Stimulated activated CD8-positive, alpha-beta memory T cell treated with anti-CD3 and anti-CD28 coated beads, Interleukin-15, amount 100 ng/mL, for 4 hours (primary cell): ENCODE measurements around the gene SCAP.
"Not testable (repeated sequence)": the region's sequence is repeated elsewhere in the genome, so short reads cannot be mapped to it uniquely, and the experiment has no call there.

Source experiments
- DNase-seq, 2 donors: peaks; one replicate each; pipeline ENCODE4 v3.0.0-alpha.2; 2020; ENCODE audit warnings: low read depth in 2 of 2

SCAP gene

DNA sequence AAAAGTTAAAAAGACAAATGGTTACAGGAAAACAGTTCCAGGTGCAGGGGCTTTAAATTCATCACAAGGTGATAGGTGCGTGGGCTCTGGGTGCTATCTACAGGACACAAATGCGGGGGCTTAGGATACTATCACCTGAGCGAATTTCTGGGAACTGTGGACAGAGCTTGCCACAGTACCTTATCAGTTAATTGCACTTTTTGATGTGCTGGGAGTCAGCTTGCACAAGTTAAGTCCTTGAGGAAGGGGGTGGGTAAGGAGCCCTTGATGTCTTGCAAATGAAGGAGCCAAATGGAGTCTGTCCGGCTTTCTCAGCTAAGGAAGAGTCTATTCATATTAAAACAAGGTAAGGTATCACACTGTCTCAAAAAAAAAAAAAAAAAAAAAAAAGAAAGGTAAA, 6.0 kb upstream of the SCAP start:
- not testable (repeated sequence) for DNase-seq

DNA sequence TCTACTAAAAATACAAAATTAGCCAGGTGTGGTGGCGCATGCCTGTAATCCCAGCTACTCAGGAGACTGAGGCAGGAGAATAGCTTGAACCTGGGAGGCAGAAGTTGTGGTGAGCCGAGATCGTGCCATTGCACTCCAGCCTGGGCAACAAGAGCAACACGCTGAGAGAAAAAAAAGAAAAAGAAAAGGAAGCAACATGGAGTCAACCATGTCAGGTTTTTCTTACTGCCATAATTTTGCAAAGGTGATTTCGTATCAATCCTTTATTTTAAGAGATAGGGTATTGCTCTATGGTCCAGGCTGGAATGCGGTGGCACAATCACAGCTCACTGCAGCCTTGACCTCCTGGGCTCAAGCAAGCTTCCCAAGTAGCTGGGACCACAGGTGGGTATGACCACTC, 4.5 kb upstream of the SCAP start:
- DNase-seq = not testable (repeated sequence)

DNA sequence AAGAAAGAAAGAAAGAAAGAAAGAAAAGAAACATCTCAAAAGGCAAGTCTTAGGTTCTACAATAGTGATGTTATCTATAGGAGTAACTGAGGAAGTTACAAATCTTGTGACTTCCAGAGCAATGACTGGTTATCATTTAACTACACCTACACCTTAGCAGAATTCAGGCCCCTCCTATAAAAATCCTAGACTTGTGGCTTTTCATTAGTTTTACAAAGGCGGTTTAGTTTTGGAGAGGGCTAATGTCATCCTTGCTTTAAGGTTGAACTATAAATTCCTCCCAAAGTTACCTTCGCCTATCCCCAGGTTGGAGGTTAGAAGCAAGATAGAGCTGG, 4.1 kb upstream of the SCAP start:
- DNase-seq = no peak

DNA sequence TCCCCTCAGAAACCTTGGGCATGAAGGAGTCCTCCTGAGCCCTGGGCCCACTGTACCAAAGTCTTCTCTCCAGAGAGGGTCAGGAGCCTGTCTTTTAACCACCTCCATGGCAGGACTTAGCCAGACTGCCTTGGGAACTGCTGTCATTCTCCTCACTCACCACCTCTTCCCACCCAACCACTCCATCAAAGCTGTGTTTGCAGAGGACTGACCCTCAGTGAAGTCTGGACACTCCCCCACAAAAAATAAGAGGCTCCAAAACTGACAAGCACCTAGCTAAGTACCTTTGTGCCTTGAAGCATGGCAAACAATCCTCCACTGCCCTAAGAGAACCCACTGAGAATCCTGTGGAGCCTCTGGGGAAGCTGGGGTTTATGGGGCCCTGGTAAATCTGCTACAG, 2.3 kb upstream of the SCAP start:
- no peak for DNase-seq

DNA sequence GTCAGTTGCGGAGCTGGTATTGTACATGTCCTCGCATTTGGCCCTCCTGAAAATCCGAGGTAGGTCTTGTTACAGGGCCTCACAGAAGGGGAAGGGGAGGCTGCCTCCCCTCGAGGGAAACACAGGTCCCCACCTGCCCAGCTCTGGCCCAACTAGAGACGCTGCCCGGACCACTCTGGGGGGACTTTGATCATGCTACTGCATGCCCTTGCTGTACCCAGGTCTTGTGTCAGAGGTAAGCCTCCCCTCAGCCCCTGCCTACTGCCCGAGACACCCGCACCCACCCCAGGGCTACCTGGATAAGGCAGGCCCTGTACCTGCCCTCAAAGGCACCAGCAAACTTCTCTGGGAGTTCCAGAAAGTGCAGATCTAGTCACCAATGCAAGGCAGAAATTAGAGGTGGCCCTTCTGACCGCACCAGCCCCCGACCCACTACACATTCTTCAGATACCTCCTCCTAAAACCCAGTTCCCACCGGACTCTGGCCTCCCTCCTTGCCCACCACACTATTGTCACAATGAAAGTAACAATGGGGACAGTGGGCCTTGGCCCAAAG, 981 bp upstream of the SCAP start:
- no peak for DNase-seq

DNA sequence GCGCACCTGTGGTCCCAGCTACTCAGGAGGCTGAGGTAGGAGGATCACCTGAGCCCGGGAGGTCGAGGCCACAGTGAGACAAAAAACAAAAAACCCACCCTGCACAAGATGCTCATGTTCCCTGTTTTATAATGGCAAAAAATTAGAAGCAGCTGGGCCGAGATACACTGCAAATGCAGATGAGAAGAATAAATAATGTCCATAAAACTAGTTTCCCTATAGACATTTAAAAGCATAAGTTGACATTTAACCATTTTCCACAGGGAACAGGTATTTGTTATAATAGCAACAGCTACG, 537 bp upstream of the SCAP start:
- DNase-seq = no peak

DNA sequence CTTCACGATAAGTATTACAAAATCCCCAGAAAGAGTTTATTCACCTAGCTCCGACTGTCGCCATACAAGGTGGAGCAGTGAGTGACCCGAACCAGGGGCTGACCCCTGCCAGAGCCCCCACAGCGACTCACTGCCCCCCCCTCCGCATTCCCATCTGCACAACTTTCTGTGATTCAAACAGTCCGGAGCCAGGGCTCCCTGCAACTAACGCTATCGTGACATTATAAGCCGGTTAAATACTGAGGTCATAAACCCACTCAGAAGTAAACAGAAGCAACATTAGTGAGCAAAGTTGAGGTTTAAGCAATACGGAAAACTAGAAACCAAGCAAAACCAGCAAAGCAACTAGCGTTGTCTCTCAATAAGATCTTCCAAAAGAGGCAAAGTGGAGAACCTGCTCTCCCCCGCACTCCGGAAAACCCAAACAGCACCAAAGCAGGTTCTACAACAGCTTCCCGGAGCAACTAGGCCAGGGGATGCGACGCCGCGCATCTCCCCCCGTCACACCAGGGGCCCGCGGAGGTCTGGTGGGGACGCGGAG, 642 bp downstream of the SCAP start:
- peak in 1 of 2 donors; percentile 14 for DNase-seq

DNA sequence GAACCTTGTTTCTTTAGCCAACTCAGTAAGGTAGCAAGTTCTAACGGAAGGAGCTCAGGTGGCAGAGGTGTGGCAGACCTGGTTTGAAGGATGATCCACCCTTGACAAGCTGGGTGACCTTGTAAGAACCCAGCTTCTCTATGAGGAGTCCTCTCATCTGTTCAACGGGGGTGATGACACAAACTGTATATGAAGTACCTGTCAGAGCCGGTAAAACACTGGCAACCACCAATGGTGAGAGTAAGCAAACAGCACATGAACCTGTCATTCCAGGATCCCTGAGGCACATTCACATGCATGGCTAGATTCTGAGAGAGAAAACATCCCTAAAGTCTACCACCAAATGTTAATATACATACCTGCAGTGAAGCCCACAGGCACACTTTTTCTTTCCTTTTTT, 2.4 kb downstream of the SCAP start:
- no peak for DNase-seq

DNA sequence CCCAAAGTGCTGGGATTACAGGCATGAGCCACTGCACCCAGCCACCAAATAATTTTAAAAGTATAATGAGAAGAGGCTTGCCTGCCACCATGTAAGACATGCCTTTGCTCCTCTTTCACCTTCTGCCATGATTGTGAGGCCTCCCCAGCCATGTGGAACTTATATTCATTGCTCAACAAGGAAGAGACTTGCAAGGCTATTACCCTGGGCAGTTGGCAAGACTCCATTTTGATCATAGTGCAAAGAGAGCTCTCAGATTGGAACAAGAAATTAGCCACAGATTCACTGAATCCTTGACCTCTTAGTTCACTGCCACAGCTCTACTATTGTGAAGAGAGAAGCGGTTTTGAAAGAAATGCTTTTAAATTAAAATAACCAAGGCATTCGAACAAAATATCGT, 6.1 kb downstream of the SCAP start:
- no peak for DNase-seq

DNA sequence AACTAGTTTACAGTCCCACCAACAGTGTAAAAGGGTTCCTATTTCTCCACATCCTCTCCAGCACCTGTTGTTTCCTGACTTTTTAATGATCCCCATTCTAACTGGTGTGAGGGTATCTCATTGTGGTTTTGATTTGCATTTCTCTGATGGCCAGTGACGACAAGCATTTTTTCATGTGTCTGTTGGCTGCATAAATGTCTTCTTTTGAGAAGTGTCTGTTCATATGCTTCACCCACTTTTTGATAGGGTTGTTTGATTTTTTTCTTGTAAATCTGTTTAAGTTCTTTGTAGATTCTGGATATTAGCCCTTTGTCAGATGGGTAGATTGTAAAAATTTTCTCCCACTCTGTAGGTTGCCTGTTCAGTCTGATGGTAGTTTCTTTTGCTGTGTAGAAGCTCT, 7.4 kb downstream of the SCAP start:
- DNase-seq = not testable (repeated sequence)

DNA sequence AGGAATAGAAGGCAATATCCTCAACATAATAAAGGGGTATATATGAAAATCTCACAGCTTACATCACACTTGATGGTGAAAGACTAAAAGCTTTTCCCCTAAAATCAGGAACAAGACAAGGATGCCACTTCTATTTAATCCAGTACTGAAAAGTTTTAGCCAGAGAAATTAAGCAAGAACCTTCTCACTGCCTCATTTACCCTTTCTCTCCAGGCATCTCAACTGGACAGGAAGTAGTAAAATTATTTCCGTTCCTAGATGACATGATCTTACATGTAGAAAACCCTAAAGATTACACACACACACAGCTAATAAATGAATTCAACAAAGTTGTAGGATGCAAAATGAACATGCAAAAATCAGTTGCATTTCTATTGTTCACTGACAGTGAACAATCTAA, 11.2 kb downstream of the SCAP start:
- DNase-seq = no peak

DNA sequence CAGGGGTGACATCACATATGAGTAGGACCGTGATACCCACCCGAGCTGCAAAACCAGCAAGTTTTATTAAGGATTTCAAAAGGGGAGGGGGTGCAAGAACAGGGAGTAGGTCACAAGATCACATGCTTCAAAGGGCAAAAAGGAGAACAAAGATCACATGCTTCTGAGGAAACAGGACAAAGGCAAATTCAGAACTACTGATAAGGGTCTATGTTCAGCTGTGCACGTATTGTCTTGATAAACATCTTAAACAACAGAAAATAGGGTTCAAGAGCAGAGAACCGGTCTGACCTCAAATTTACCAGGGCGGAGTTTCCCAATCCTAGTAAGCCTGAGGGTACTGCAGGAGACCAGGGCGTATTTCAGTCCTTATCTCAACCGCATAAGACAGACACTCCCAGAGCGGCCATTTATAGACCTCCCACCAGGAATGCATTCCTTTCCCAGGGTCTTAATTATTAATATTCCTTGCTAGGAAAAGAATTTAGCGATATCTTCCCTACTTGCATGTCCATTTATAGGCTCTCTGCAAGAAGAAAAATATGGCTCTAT, 16.1 kb downstream of the SCAP start:
- not testable (repeated sequence) for DNase-seq

DNA sequence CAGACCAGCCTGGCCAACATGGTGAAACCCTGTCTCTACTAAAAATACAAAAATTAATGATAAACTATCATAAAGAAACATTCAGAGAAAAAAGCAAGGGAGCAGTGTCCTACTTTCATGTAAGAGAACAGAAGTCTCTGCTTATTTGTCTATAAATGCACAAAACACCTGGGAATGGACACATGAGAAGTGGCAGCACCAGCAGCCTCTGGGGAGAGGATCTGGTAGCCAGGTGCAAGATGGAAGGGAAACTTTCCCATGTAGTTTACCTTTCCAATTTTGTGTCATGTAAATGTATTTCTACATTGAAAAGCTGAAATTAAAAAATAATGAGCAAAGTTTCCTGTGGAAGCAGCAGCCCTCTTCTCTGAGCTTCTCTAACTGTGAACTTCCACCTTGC, 18.8 kb downstream of the SCAP start:
- no peak for DNase-seq

DNA sequence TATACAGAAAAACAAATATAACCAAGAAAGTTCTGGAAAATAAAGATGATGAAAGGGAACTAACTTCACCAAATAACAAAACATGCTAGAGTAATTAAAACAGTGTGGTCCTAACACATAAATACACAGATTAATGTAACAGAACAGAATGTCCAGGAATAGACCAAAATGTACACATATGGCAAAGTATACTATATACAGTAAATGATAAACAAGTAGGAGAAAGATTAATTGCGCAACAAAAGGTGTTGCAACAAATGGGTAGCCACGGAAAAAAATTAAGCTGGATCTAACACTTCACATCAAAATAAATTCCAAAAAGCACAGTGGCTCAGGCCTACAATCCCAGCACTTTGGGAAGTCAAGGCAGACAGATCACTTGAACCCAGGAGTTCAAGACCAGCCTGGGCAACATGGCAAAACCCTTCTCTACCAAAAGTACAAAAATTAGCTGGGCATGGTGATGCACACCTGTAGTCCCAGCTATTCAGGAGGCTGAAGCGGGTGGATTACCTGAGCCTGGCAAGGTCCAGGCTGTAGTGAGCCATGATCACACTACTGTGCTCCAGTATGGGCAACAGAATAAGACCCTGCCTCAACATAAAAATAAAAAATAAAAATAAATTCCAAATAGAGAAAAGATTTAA, 19.8 kb downstream of the SCAP start:
- DNase-seq = no peak

DNA sequence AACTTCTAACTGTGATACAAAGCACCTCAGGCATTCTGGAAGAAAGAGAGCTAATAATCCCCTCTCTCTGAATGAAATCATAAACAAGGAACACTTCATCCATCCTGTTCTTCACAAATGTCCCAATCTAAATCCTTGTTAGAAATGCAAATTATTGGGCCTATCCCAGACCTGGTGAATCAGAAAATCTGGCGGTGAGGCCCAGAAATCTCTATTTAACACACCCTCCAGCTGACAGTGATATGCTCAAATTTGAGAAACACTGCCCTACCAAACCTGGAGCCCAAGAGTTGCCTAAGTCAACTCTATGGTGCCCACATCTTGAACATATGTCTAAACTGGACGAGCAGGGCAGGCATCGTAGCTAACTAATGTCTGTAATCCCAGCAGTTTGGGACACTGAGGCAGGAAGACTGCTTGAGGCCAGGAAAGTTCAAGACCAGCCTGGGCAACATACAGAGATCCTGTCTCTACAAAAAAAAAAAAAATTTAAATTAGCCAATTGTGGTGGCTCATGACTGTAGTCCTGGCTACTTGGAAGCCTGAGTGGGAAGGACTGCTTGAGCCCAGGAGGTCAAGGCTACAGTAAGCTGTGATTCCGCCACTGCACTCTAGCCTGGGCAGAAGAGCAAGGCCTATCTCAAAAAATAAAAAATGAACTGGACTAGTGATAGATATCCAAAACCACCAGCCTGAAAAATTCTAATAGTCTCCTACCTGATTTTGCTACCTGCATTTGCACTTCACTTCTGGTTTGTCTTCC, 23.1 kb downstream of the SCAP start:
- DNase-seq = no peak

DNA sequence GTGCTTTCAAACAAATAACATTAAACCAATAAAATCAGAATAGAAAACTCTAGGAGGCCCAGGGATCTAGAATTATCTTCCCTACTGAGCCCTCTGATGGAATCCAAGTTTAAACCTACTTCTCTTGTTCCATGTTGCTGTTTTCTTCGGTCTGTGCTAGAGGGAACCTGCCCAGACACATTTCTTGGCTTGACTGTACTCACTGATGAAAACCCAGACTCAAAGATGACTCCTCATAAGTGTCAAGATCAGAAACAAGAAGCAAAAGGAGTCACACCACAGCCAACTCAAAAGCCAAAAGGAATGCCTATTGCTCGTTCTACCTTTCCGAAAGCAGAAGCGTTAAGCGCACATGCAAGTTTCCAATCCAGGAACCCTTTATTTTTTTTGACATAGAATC, 31.6 kb downstream of the SCAP start:
- no peak for DNase-seq

DNA sequence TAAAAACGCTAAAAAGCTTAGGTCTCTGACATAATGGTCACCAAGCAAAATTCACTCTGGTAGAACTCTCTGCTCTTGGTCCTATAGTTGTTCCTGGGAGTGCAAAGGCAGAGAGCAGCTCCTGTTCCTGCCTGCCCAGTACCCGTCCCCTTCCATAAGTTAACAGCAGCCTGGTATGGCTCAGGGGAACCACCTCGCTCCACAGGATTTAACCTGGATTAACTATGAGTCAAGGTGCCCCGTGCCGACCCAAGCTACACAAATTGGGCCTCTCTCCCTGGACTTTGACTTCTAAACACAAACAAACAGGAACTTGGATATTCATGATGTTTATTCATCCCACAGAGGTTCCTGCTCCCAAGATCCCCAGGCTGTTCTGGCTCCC, 32.1 kb downstream of the SCAP start:
- no peak for DNase-seq

DNA sequence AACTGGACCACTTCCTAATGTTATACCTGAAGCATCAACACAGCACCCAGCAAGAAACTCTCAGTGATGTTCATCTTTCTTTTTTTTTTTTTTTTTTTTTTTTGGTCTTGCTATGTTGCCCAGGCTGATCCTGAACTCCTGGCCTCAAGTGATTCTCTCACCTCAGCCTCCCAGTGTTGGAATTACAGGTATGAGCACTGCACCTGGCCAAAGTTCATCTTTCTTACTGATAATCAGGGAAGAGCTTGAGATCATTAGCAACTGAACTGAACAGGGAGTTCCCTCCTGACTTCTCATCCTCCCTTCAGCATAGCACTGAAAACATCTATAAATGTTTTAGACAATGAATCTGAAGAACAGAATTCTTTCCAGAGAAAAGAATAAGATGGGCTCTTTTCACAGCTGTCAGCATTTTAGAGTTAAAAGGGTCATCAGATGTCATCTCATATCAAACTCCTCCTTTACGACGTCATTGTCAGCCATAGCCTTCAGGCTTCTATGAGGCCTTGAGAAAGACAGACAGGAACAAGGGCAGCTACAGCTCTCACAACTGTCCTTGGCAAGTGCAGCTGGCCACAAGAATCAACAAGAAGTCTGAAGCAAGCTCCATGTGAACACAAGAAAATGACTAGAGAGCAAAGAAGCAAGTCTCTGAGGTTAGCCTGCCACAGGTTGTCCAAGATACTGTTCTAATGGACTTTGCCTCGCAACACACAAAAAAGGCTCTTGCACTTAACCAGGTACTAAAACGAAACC, 33.8 kb downstream of the SCAP start:
- no peak for DNase-seq

DNA sequence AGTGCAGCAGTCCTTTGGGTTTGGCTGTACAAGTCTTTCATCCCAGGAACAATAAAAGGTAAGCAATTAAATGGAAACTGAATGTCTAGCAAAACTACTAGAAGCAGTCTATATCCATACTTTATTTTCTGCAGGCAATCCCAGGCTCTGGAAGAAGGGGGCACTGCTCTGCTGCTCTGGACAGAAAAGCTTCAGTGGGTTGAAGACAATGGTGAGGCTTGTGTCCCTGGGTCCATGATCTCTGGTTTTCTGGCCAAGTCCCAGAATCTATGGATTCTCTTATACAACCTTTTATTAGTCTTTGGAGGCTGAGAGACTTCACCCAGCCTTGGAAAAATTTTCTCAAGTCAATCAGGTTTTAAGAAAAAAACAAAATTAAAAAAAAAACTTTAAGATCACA, 35.6 kb downstream of the SCAP start:
- DNase-seq = no peak

DNA sequence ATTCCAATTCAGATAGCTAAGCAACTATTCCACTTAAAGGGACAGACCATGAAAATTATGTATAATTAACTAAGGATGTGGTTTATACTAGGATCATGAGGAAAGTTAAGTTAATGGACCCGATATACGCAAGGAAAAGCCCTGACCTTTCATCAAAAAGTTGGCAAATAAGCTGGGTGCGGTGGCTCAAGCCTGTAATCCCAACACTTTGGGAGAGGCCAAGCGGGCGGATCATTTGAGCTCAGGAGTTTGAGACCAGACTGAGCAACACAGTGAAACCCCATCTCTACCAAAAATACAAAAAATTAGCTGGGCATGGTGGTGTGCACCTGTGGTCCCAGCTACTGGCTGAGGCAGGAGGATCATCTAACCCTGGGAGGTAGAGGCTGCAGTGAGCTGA, 39.6 kb downstream of the SCAP start:
- no peak for DNase-seq

DNA sequence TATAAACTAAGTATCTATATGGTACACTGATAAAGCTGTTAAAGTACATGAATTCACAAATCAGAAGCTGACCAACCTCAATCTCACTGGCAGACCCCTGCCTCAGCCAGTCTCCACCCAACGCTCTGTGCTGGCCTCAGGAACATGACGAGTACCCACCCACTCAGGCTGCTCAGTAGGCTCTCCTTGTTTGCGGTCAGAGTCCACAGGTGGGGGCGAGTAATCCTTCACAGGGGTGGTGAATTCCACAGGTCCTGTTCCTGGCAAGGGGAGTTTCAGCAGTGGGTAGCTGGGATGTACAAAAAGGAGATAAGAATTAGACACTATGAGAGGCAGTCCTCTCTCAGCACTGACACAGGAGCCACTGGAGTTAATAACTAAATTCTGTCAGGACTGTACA, 40.9 kb downstream of the SCAP start:
- DNase-seq = no peak

DNA sequence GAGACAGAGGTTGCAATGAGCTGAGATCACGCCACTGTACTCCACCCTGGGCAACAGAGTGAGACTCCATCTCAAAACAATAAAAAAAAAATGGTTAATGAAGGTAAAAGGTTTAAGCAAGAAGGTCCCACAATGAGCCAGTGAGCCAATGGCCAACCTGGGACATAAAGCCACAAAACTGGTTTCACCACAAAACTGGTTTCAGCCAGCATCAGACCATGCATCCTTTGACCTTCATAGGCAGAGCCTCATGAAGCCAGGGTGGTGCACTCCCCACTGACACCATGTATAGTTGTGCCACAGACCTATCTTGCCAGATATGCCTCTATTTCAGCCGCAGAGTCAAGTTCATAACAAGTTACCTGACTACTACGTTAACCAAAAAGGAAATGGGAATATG, 41.9 kb downstream of the SCAP start:
- no peak for DNase-seq

DNA sequence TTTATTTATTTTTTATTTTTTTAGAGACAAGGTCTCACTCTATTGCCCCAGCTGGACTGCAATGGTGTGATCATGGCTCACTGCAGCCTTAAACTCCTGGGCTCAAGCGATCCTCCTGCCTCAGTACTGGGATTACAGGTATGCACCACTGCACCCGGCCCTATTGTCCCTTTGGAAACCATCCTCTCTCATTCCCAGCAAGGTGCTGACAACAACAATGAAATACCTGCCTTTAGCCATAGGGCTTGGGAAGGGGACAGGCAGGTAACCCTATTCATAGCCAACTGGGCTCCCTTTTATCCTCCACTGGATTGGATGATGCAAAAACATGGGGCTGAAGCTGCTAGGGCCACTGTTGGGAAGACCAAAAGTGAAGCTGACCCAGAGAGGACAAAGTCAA, 43.1 kb downstream of the SCAP start:
- no peak for DNase-seq
